DND-41 (cell line): Measurements from ENCODE around the gene ZACN.

Experiments used
- ATAC-seq: fragments of 200-7000 bp; cut with Tn5 transposase; 3 replicates; pipeline ENCODE4 v1.9.1; 2021; ENCODE audit warnings: low read depth; ENCODE audit not compliant: insufficient read depth
- DNase-seq: peaks from one replicate; pipeline ENCODE4 v3.0.0-alpha.2; 2020
- H2AFZ ChIP-seq: 2 replicates; pipeline ENCODE4 v1.6.0; 2012; ENCODE audit warnings: low read depth, low read length
- H3K27ac ChIP-seq: 2 replicates; pipeline ENCODE4 v1.5.1; 2012; ENCODE audit warnings: low read length, inconsistent platforms
- H3K27me3 ChIP-seq: fragments of 200-600 bp; sonication (generic); 2 replicates; pipeline ENCODE4 v1.6.0; 2012; ENCODE audit warnings: low read length, mild to moderate bottlenecking, inconsistent platforms; ENCODE audit not compliant: insufficient read depth, poor library complexity
- H3K36me3 ChIP-seq: 2 replicates; pipeline ENCODE4 v1.5.1; 2012; ENCODE audit warnings: low read length, inconsistent platforms; ENCODE audit not compliant: insufficient read depth
- H3K4me1 ChIP-seq: 2 replicates; pipeline ENCODE4 v1.5.1; 2012; ENCODE audit warnings: mild to moderate bottlenecking, low read length; ENCODE audit not compliant: insufficient read depth
- H3K4me2 ChIP-seq: 2 replicates; pipeline ENCODE4 v1.6.0; 2012; ENCODE audit warnings: mild to moderate bottlenecking, moderate library complexity, low read length, inconsistent platforms; ENCODE audit not compliant: insufficient read depth
- H3K4me3 ChIP-seq, 2 experiments: fragments of 200-600 bp in 1 of 2; shearing (Covaris generic) in 1 of 2; 2 replicates each; pipeline ENCODE4 v1.5.1; 2012 to 2016; ENCODE audit warnings: inconsistent platforms in 2 of 2, low read length in 2 of 2, mild to moderate bottlenecking in 2 of 2, low read depth in 1 of 2, moderate library complexity in 1 of 2
- H3K79me2 ChIP-seq: 2 replicates; pipeline ENCODE4 v1.6.0; 2012; ENCODE audit warnings: low read length, inconsistent platforms; ENCODE audit not compliant: insufficient read depth
- H3K9ac ChIP-seq: 2 replicates; pipeline ENCODE4 v1.6.0; 2012; ENCODE audit warnings: low read depth, mild to moderate bottlenecking, inconsistent platforms, low read length, moderate library complexity
- H3K9me3 ChIP-seq: 2 replicates; pipeline ENCODE4 v1.5.1; 2012; ENCODE audit warnings: low read length, moderate library complexity, mild to moderate bottlenecking, inconsistent platforms; ENCODE audit not compliant: insufficient read depth, severe bottlenecking
- H4K20me1 ChIP-seq: 2 replicates; pipeline ENCODE4 v1.6.0; 2012; ENCODE audit warnings: low read length; ENCODE audit not compliant: insufficient read depth
- CTCF ChIP-seq: IDR thresholded peaks from 2 replicates; pipeline ENCODE4 v1.5.1; 2012; ENCODE audit warnings: borderline replicate concordance, low read length, moderate library complexity, mild to moderate bottlenecking; ENCODE audit not compliant: poor library complexity, severe bottlenecking; ENCODE audit errors: extremely low read depth
- EZH2 ChIP-seq: IDR thresholded peaks from 3 replicates; pipeline ENCODE4 v1.6.1; 2012; ENCODE audit warnings: borderline replicate concordance, low read depth, mild to moderate bottlenecking, moderate library complexity, low read length, inconsistent platforms; ENCODE audit not compliant: severe bottlenecking

ZACN gene

GRCh38 chr17:76049239-76049638 lies 29.7 kb upstream of the ZACN start:
- no peak overlapping the region for H3K9ac ChIP-seq
- no peak overlapping the region for H2AFZ ChIP-seq
- peaks cover 9% of the 10 kb centered on the region for H3K79me2 ChIP-seq
- H4K20me1 ChIP-seq, result no peaks in the 10 kb centered on the region
- ATAC-seq (no peak), DNase-seq (no peak)
- H3K9me3 ChIP-seq, result no peaks in the 10 kb centered on the region
- no peak overlapping the region for H3K27ac ChIP-seq
- peaks cover 88% of the 10 kb centered on the region for H3K36me3 ChIP-seq
- no peak overlapping the region for H3K4me2 ChIP-seq
- TF ChIP-seq EZH2 (no peak), CTCF (no peak)
- H3K27me3 ChIP-seq, result no peaks in the 10 kb centered on the region
- no peaks in the 10 kb centered on the region for H3K4me1 ChIP-seq
- no peak overlapping the region for H3K4me3 ChIP-seq

- Histone ChIP-seq H3K79me2 (peaks cover 9% of the 10 kb centered on the region), H4K20me1 (no peaks in the 10 kb centered on the region), H3K27ac (no peak overlapping the region), H3K4me1 (no peaks in the 10 kb centered on the region), H3K9me3 (no peaks in the 10 kb centered on the region), H3K4me2 (no peak overlapping the region), H2AFZ (no peak overlapping the region), H3K4me3 (no peak overlapping the region), H3K27me3 (no peaks in the 10 kb centered on the region), H3K9ac (no peak overlapping the region), H3K36me3 (peaks cover 88% of the 10 kb centered on the region)
- ATAC-seq, result no peak
- DNase-seq, result no peak
- TF ChIP-seq EZH2 (no peak), CTCF (no peak)
Measured at GRCh38 chr17:76049836-76050537, 29.0 kb upstream of the ZACN start.

- Histone ChIP-seq H4K20me1 (no peaks in the 10 kb centered on the region), H2AFZ (no peak overlapping the region), H3K4me1 (no peaks in the 10 kb centered on the region), H3K4me2 (no peak overlapping the region), H3K9me3 (no peaks in the 10 kb centered on the region), H3K79me2 (peaks cover 9% of the 10 kb centered on the region), H3K27ac (no peak overlapping the region), H3K27me3 (no peaks in the 10 kb centered on the region), H3K4me3 (no peak overlapping the region), H3K36me3 (peaks cover 85% of the 10 kb centered on the region), H3K9ac (no peak overlapping the region)
- DNase-seq, result no peak
- ATAC-seq, result no peak
- TF ChIP-seq EZH2 (no peak), CTCF (no peak)
Measured at GRCh38 chr17:76050538-76051467, 28.2 kb upstream of the ZACN start.
